ENCODE data around the gene FTH1.

GRCh38 chr11:61980783-61981541 lies 13.5 kb upstream of the FTH1 start:
- no peak for TF ChIP-seq EZH2phosphoT487 (IDR thresholded peaks at IDR 0.05; ENCODE audit: borderline replicate concordance)
- TF ChIP-seq CTCF (conservative IDR thresholded peaks at IDR 0.05; ENCODE audit: low read length), result no peak

All from Loucy (cell line).